ENCODE measurements around the gene CLEC4C. TPM values are rescaled to one million over a fixed set of nuclear protein-coding genes. Genes with fewer than 3 reads are reported as not detected.

The CLEC4C gene, protein sequence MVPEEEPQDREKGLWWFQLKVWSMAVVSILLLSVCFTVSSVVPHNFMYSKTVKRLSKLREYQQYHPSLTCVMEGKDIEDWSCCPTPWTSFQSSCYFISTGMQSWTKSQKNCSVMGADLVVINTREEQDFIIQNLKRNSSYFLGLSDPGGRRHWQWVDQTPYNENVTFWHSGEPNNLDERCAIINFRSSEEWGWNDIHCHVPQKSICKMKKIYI
- total RNA-seq, result not detected in 2 replicates

DNA sequence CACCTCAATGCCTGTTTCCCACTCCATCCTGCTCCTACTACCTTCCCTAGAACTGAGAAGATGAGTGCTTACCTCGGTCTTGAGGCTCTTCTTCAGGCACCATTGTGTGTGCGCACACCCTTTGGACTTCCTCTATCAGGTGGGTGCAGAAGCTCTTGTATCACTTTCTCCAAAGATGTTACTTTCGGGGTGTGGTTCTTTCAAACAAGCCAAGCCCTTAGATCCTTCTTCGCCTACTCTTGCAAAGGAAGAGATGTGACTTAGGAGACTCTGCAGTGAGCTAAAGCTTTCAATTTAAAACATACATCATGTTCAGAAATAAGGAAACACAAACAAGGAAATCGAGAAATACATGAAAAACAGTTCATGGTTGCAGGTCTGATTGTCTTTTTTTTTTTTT, at the start of gene CLEC4C:
Gene CLEC4C (minus strand): TSS at position 130 of the 400 bp plus-strand sequence. CDS start 27 bp downstream, at position 103.

DNA sequence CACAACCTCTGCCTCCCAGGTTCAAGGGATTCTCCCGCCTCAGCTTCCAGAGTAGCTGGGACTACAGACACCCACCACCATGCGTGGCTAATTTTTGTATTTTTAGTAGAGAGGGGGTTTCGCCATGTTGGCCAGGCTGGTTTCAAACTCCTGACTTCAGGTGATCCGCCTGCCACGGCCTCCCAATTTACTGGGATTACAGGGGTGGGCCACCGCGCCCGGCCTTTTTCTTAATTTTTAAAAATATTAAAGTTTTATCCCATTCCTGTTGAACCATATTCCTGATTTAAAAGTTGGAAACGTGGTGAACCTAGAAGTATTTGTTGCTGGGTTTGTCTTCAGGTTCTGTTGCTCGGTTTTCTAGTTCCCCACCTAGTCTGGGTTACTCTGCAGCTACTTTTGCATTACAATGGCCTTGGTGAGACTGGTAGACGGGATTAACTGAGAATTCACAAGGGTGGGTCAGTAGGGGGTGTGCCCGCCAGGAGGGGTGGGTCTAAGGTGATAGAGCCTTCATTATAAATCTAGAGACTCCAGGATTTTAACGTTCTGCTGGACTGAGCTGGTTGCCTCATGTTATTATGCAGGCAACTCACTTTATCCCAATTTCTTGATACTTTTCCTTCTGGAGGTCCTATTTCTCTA, 41.8 kb upstream of the CLEC4C start, which contains the start of gene NANOG:
Gene NANOG (plus strand): TSS at position 519 of the 645 bp plus-strand sequence. CDS start 213 bp downstream, outside the sequence.

DNA sequence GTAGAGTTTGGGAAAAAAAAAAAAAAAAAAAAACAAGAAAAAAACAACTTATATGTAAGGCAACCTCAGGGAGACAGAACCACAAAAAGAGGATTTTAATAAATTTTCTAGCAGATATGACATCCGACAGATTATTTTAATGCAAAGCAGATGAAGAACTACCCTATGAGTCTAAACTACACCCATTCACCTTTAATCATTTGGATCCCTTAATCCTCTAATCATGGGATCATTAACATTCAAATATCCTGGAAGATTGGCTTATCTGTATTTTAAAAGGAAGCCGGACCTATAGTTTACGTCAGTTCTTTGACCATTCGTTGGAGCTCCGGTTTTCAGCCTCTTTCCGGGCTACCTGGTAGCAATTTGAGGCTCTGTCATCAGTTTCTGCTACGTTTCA, 36.0 kb downstream of the CLEC4C start, which contains the start of gene DPPA3:
Gene DPPA3 (plus strand): TSS at position 301 of the 400 bp plus-strand sequence. CDS start 138 bp downstream, outside the sequence.

DNA sequence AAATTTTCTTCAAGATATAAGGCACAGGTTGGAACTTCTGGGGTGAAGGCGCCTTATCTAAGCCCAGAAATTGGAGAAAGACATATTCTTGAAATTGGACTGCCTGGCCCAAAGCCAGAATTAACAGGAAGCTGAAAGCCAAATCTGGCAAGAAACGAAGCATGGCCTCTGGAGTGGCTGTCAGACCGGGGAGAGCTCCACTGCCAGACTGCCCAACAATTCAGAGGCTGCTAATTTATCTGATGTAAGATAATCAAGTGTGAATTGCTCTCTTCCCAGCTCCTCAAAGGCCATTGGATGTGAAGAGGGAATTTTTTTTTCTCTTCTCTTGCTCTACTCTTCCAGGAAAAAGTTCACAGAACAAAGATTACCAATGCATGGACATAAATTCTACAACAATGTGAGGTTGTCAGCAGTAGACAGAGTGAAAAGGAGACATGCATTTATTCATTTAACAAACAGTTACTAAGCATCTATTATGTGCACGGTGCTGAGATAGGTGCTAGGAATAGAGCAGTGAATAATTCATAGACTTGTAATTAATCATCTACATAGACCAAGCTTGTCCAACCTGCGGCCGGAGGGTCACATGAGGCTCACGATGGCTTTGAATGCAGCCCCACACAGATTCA, 51.5 kb downstream of the CLEC4C start, which contains the start of gene GDF3:
Gene GDF3 (minus strand): TSS at position 210 of the 632 bp plus-strand sequence. CDS start 47 bp downstream, at position 163.

Other genes starting within 250 kb of the CLEC4C start
- not detected in 2 replicates for gene CD163, start 243.6 kb downstream of the CLEC4C start, total RNA-seq
- gene APOBEC1, start 81.5 kb downstream of the CLEC4C start, total RNA-seq, result not detected in 2 replicates
- gene GDF3, start 51.6 kb downstream of the CLEC4C start, total RNA-seq, result not detected in 2 replicates
- gene DPPA3, start 35.9 kb downstream of the CLEC4C start, total RNA-seq, result not detected in 2 replicates
- gene NANOGNB, start 17.8 kb upstream of the CLEC4C start, total RNA-seq, result not detected in 2 replicates
- gene NANOG, start 42.0 kb upstream of the CLEC4C start, total RNA-seq, result not detected in 2 replicates
- gene SLC2A14, start 125.5 kb upstream of the CLEC4C start, total RNA-seq, result 0.11 and 1.1 TPM in 2 replicates
- gene SLC2A3, start 188.8 kb upstream of the CLEC4C start, total RNA-seq, result 129 and 132 TPM in 2 replicates